T-helper 2 cell (primary cell): ENCODE data around the gene H6PD.

ENCODE experiments used
- DNase-seq, 5 experiments: peaks; one replicate each; pipeline versions ENCODE4 v3.0.0 to v3.0.0-alpha.2; 2012 to 2022

The H6PD gene

DNA sequence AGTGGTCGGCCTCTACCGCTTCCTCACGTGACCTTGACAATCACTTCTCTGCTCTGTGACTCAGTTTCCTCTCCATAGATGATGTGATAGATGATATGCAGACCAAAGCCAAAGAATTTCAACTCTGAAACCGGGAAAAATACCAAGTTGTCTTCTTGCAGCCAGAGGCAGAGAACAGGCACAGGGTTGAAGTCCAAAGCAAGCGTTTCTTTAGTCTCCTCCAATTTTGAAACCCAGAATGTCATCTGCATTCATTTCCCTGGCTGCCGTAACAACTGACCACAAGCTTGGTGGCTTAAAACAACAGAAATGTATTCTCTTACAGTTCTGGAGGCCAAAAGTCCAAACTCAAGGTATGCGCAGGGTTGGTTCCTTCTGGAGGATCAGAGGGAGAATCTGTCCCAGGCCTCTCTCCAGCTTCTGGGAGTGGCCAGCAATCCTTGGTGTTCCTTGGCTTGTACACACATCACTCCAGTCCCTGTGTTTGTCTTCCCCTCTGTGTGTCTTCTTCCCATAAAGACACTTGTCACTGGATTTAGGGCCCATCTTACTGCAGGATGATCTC lies 30.3 kb upstream of the H6PD start:
- DNase-seq = no peak

DNA sequence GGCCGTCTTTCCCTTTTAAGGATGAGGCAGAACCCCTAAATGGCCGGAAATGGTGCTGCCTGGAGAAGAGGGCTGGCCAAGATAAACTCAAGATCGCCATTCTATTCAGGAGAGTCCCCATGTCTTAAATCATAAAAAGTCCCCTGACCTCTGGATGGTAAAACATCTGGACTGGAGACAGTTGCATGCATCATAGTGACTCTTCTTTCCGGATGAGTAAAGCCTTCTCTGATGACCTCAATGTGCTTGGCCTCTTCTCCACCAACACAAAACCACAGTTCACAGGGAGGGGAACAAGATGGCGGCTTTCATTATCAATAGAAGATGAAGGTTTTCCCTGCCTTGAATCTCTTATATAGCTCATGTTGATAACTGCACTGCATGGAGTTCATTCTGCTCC lies 27.5 kb upstream of the H6PD start:
- no peak for DNase-seq

DNA sequence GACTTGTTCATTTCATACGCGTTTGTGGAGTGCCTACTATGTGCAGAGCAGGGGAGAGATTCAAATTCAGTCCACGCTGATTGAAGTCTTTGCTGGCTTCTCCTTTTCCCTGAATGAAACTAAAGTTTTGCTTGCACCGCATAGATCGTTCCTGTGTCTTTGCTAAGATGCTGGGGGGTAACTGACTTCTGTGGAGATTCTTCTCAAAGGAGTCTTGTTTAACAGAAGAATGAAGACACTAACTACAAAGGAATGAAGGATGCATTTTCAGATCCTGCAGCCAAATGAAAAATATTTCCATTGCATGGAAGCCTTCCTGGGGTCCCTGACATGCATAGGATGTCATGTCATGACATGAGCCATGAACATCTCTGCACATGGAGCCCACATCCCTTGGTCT lies 26.9 kb upstream of the H6PD start:
- DNase-seq = no peak

GRCh38 chr1:9211291-9211811 lies 23.2 kb upstream of the H6PD start:
- DNase-seq = no peak

DNA sequence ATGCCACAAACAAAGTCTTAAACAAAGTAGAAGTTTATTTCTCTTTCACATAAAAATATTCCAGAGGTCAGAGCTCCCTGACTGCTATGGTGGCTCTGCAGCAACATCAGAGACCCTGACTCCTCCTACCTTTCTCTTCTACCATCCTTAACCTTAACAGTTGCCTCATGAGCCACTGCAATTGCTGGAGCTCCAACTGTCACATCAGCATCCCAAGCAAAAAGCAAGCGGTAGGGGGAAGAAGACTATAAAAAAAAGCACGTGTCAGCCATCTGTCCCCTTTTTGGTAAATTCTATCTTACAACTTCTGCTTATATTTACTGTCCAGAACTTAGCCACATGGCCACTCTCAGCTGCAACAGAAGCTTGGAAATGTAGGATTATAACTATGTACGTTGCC lies 21.8 kb upstream of the H6PD start:
- DNase-seq = no peak

GRCh38 chr1:9213956-9214355 lies 20.6 kb upstream of the H6PD start:
- no peak for DNase-seq

DNA sequence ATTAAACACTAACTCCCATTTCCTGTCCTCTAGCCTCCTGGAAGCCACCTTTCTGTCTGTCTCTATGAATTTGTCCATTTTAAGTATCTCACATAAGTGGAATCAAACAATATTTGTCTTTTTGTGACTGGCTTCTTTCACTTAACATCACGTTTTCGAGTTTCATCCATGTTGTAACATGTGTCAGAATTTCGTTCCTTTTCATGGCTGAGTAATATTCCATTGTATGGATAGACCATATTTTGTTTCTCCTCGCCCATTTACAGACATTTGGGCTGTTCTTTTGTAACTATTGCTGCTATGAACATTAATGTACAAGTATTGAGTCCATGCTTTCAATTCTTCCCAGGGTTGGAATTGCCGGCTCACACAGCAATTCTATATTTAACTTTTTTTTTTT lies 15.7 kb upstream of the H6PD start:
- no peak for DNase-seq

DNA sequence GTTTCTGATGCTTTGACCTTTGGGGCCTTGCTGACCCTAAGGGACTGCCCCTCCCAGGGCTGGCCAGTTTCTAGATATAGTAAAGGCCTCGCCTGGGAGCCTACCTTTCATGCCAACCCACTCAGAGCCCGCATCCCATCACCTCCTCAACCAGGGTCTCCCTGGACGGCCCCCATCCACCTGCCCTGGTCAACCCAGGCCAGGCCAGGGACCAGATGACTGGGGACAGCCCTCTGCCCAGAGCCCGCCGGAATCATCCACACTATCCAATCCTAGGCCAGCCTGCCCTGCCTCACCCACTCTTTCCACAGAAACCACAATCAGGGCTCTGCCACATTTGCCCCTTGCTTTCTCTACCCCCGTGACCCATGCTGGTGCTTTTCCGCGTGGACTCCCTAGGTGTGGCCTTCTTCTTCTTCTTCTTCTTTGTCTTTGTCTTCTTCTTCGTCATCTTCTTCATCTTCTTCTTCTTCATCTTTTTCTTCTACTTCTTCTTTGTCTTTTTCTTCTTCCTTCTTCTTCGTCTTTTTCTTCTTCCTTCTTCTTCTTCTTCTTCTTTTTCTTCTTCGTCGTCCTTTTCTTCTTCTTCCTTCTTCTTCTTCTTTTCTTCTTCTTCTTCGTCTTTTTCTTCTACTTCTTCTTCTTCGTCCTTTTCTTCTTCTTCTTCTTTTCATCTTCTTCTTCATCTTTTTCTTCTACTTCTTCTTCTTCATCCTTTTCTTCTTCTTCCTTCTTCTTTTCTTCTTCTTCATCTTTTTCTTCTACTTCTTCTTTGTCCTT lies 11.5 kb upstream of the H6PD start:
- DNase-seq = no peak

DNA sequence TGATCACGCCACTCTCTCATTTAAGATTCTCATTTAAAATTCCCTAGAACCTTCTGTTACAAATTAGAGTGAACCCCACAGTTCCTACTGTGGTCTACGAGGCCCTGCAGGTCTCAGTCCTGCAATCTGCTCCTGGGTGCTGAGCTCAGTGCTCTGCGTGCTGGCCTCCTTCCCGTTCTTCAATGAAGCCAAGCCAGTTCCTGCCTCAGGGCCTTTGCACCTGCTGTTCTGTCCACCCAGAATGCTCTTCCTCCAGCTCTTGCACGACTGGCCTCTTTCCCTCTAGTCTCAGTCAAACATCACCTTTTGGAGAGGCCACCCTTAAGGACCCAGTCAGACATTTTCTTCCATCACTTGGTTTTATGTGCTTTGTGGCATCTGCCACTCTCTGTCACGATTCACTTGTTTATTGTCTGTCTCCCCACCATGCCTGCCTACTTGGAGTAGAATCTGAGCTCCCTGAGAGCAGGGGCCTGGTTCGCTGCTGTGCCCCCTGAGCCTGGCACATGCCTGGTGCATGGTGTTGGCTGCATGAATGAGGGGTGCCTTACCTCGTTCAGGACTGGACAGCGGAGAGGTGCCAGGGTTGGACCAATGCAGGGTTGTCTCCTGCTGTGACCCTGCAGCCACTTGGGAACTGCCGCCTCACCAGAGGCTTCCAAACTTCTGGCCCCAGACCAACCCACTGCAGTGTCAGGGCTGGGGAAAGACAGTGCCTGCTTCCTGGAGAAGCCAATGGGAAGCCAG lies 9.7 kb upstream of the H6PD start:
- DNase-seq = no peak

DNA sequence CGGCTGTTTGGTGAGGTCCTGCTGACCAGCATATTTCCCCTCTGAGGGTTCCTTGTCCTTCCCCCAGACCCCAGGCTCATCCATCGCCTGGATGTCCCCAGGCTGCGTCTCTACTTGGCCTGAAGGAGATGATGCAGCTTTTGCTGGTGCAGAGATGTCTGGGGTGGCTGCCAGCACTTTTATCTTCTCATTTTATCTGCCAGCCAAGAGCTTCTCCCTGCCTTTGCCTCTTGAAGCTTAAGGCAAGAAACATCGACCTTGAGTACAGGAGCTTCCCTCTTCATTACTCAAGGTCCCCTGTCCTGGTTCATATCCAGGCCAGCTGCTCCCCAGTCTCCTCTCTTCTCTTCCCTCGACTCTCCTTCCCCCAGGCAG lies 9.2 kb upstream of the H6PD start:
- DNase-seq = no peak

DNA sequence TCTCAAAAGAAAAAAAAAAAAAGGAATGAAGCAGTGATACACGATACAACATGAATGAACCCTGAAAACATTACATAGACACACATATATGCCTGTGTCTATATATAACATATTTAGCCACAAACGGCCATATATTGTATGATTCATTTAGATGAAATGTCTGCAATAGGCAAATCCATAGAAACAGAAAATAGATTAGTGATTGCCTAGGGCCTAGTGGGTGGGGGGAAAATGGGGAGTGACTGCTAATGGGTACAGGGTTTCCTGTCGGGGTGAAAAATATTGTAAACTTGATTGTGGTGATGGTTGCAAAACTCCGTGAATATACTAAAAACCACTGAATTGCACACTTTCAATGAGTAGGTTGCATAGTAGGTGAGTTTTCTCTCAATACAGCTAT lies 6.0 kb upstream of the H6PD start:
- no peak for DNase-seq

- no peak for DNase-seq
Observed at GRCh38 chr1:9229549-9229948, 5.0 kb upstream of the H6PD start.

DNA sequence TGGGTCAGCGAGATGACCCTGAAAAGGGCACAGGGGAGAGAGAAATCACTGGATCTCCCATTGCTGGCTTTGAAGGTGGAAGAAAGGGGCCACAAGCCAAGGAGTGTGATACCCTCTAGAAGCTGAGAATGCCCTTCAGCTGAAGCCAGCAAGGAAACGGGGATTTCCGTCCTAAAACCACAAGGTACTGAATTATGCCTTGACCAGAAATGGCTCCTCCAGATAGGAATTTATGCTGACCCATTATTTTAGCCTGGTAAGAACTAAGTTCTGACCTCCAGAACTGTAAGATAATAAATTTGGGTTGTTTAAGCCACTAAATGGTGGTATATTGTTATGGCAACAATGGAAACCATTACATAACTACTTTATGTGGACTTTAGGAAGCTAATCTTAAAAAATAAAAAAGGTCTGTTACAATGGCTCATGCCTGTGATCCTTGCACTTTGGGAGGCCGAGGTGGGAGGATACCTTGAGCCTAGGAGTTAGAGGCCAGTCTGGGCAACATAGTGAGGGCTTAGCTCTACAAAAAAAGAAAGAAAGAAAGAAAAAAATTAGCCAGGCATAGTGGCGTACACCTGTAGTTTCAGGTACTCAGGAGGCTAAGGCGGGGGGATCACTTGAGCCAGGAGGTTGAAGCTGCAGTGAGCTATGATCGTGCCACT lies 3.6 kb upstream of the H6PD start:
- DNase-seq = no peak

DNA sequence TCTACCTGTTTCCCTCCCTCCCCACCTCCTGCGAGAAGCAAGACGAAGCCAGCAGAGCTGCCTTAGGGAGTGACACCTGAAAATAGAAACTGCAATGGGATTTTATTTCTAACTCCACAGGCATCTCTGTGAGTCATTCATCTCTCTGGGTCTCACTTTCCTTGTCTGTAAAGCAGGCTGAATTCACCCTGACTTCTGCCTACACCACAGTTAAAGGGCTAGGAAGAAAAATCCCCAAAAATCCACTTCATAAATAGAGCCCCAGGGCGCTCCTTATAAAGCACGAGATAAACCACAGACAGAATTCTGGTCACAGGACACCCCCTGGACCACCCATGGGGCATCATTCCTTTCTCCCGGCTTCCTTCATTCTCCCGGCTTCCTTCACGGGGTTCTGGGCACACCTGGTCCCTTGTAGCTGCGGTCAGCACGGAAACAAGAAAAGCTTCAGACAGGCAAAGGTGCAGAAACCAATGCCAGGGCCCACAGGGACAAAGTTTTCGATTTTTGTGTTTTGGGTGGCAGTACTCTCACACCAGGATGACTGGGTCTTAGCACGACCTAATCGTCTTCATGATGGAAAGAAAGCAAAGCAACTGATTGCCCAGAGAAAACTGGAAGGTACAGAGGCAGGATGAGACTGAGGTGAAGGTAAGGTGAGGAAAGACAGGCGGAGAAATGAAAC lies 2.8 kb upstream of the H6PD start:
- DNase-seq = no peak

- DNase-seq = no peak
Observed at GRCh38 chr1:9233241-9233941, 1.2 kb upstream of the H6PD start.

- DNase-seq = no peak
Observed at GRCh38 chr1:9233942-9234222, 692 bp upstream of the H6PD start.

GRCh38 chr1:9235096-9235459 lies 504 bp downstream of the H6PD start:
- no peak for DNase-seq

DNA sequence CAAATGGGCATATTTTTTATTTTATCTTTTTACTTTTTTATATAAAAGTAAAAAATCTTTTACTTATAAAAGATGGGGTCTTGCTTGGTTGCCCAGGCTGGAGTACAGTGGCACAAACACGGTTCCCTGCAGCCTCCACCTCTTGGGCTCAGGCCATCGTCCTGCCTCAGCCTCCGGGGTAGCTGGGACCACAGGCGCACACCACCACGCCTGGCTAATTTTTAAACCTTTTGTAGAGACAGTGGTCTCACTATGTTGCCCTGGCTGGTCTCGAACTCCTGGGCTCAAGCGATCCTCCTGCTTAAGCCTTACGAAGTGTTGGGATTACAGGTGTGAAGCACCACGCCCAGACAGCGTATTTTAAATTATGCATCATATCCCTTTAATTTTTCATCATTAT lies 986 bp downstream of the H6PD start:
- no peak for DNase-seq

GRCh38 chr1:9238134-9238533 lies 3.6 kb downstream of the H6PD start:
- no peak for DNase-seq

DNA sequence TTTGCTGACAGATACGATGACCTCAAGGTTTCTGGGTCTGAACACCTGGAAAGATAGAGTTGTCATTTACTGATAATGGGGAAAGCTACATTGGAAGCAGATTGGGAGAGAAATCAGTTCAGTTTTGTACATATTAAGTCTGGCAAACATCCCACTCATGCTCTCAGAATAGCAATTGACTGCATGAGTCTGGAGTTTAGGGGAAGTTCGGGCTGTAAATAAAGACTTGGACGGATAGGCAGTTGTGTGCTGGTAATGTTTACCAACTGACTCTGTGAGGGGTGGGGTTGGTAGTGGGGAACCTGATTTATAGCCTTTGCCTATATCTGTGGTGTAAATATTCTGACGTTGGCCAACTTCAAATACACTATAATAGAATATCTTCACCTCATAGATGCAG lies 4.0 kb downstream of the H6PD start:
- DNase-seq = no peak

DNA sequence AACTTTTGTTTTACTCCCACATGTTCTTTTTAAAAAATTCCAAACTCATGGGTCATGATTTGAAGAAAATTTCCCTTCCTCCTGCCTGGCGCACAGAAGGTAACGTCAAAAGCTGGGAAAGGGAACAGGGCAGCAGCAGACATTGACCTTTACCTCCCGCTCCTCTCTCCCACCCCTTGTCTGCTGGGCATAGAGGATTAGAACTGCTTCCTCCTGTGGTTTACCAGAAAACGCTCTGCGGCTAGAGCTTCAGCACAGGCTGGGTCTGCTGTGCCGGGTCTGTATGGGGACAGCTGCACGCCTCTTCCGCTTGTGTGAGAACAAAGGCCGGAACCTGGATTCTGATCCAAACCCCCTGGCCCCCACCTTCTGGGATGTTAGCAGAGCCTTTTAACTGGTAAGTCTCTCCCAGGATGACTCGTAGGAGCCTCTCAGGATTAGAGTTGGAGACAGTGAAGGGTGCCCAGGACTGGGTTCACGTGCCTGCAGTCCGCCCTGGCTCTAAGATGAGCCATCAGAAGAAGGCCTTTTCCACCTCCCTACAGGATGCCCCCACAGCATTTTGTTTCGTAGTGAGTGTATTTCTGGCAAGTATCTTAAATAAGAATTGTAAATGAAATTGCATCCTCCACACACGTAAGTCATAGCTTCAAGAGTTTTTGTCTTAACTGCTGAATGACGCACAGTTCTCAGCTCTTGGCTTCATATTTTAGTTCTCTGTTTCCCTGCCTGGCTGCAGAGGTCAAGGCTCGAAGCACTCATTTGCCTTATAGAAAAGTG lies 5.2 kb downstream of the H6PD start:
- DNase-seq = peak in 2 of 5 experiments; percentile 24 to 86
